NCI-H2196 (cell line): Measurements from ENCODE around the gene DNAI1.

Experiments used
- DNase-seq: peaks from one replicate; lab custom pipeline; 2025; ENCODE audit not compliant: unreplicated experiment; lab: John Stamatoyannopoulos, UW

The DNAI1 gene

DNA sequence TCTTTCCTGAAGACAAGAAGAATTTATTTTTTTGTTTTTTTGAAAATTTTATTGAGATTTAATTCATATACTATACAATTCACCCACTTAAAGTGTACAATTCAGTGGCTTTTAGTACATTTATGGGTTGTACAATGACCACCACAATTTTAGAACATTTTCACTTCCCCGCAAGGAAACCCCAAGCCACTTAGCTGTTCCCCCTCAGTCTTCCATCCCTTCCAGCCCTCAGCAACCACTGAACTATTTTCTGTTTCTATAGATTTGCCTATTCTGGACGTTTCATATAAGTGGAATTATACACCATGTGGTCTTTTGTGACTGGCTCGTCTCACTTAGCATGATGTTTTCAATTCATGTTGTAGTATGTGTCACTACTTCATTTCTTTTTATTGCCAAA is 28.0 kb downstream of the DNAI1 start:
- DNase-seq: no peak

DNA sequence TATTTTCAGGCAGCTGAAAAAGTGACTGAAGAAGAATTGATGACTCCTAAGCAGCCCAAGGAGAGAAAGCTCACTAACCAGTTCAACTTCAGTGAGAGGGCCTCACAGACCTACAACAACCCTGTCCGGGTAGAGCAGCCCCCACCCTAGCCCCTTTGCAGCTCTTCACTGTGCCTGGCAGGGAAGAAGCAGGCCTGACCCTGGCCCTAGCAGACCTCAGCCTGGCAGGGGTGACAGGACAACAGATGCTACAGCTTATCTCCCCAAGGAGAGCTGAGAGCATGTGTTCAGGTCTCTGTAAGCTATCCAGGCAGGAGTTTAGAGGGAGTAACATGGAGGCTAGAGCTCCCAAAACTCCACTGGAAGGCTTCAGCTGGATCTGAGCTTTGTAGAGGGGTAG is 31.8 kb downstream of the DNAI1 start:
- DNase-seq: no peak

DNA sequence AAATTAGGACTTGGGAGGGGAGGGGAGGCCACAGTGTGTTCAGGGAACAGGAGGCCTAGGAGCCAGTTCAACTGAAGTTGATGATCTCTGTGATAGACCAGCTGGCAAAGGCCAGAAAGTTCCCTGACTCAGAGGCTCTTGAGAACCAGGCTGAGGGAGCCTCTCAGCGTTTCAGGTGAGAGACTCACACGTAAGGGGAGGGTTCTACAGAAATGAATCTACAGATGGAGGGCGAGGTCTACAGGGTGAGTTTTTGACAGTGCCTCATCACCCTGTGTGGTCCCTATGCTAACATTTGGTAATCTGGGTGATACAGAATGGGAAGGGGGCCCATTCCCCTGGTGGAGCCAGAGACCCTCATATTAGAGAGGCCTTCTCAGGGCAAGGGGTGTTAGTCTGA is 32.2 kb downstream of the DNAI1 start:
- no peak for DNase-seq

DNA sequence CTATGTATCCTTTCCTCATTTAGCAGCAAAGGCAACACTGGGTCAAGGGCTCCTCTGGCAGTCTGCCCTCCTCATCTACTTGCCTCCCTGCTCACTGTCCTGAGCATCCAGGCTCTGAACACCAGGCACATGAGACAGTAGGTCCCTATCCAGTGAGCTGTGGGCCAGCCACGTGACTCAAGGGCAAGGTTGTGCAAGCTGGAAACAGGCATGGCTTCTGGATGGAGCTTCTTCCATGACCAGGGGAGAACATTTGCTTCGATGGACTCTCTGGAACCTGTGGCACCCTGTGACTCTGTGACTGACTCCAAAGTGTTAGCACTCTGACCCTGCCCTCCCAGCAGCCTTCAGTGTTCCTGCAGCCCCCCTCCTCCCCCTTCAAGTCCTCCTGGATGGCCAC is 33.0 kb downstream of the DNAI1 start:
- DNase-seq: no peak

DNA sequence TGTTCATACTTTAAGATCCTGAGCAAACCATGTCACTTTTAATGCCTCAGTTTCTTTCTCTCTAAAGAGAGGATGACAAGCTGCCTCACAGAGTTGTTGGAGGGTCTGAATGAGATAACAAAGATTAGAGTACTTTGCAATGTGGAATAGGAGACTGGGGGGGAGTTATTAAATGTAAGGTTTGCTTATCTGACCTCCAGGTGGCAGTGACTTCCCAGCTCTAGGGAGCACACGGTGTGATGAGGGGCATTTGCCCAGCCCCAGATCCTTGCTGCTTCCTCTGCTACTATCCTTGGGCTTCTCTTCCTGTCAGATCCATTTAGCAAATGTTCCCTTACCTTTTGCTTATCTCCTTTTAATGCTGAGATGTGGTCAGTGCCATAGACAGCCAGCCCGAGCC is 33.4 kb downstream of the DNAI1 start:
- DNase-seq: no peak

DNA sequence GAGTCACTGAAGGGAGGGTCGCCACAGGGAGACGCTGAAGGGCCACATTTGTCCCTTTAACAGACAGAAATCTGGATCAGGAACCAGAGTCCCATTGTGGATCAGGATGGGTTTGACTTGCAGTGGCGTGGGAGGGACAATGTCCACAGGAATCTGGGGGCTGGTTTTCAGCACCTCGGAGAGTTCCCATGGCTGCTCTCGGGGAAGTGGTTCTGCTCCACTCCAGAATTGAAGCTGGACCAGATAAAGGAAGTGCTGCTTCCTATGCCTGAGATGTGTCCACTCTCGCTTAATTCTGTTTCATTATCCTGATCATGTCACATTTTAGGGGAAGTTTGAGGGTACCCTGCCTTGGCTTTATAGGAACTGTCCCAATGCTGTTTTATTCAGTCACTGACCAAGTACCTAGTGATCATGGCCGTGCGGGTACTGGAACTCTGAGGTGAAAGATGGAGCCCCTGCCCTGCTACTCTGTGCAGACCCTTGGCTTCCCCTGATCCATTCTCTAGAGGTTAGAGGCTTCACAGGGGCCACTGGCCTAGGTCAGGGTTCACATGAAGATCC is 35.4 kb downstream of the DNAI1 start:
- no peak for DNase-seq

DNA sequence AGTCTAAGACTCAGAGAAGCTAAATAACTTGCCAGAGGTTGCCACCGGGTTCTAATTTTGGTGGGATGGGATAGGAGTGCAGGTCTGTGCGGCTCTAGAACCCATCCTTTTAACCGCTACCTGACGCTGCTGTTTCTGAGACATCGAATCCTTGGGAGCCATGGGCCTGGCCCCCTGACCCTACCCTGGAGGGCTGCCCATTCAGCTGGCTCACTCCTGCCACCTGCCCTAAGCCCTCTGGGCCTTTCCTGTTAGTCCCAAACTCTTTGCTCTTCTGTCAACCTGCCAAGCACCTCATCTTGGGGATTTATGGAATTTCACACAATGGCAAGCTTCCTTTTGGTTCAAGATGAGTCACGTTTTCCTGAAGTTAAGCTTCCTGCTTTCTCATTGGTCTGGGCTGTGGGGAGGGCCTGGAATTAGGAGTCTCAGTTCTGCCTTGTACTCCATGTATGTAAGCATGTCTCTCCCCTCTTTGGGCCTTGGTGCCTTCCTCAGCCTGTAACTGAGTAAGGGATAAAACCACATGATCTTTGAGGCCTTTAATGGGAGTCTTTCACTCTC is 37.6 kb downstream of the DNAI1 start:
- no peak for DNase-seq

DNA sequence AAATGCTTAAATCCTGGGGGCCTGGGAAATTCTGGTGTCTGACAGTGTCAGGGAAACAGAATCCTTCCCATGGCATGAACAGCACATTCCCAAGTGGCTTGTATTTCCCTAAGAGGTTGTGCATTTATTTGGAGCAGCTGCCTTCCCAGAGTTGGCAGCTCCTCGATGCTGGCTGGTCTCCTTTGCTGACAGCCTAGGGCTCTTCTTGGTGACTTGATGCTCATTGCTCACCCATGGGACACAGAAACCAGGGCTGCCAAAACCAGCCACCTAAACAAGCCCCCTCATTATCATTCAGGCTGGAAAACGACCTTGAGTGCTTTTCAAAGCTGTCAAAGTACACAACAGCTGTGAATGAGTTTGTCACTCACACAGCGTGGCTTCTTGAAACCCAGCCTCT is 39.9 kb downstream of the DNAI1 start:
- no peak for DNase-seq

DNA sequence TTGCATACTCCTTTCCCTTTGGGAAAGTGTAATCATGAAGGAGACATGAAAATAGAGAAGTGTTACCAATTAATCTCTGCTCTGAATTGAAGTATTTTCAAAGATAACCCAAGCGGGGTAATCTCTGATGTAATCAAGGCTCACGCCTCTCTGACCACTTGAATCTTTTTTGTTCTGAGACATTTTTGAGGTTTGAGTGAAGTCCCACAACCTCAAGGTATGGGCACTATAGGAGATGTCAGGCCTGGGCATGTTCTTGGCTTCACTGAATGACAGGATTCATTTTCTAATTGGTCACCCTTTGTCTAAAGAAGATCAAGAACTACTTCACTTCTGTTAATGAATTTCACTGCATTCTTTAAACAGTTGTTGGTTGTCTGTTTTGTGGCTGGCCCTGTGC is 40.5 kb downstream of the DNAI1 start:
- DNase-seq: no peak

DNA sequence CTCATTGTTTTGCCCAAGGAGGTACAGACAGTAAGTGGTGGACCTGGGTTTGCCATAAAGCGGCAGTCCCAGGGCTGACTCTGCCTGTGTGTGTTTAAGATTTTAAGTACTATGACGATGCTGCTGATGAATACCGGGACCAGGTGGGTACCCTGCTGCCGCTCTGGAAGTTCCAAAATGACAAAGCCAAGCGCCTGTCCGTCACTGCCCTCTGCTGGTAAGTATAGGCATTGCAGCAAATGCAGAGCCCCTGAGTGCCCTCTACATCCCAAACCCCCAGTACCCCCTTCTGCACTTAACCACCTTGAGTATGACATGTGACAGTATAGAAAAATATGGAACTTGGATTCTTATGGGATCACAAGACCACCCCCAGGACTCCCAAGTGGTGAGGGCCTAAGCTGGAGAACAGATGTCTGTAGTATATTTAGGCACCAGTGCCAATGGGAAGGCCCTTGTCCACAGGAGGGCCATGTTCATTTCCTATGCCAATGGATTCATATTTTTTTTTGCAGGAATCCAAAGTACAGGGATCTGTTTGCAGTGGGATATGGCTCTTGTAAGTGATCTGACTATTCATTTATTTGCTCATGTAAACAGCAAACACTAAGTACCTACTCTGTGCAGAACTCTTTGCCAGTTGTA is 42.1 kb downstream of the DNAI1 start:
- DNase-seq: peak; percentile 61

DNA sequence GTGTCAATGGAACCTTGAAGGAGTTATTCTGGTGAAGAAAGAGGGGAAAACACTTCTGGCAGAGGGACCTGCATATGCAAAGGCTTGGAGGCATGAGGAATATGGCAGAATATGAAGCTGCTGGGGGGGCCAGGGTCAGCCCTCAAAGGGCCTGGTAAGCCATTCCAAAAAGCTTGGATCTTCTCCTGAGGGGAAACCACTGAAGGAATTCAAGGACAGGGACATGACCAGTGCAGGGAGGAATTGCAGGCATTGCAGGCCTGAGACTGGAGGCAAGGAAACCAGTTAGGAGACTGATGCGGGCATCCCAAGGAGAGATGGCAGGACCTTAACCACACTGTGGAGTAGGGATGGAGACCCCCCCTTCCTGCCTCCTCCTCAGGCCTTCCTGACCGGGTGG is 42.8 kb downstream of the DNAI1 start:
- no peak for DNase-seq

DNA sequence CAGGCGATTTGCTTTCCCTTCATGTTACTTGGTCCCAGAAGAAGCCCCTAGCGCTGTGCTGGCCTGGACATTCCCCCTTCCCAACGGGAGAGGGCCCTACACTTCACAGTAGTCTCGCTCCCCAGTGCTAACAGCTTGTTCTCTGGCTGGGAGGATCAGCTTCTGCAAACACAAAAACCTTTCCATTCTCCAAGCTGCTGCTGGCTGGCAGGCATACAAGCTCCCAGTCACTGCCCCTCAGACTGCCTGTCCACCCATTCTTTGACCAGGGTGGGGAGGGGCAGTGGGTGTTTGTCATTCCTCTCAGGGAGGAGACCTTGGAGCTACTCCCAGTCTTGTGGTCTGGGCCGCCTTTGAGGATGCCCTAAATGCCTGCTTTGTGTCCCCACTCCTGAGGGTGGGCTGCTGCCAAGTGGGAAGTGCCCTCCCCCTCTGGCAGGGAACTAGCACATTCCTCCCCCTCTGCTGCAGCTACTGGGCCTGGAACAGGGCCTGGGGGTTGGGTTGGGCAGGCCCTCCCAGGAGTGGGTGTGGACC is 43.4 kb downstream of the DNAI1 start:
- DNase-seq: peak; percentile 76

DNA sequence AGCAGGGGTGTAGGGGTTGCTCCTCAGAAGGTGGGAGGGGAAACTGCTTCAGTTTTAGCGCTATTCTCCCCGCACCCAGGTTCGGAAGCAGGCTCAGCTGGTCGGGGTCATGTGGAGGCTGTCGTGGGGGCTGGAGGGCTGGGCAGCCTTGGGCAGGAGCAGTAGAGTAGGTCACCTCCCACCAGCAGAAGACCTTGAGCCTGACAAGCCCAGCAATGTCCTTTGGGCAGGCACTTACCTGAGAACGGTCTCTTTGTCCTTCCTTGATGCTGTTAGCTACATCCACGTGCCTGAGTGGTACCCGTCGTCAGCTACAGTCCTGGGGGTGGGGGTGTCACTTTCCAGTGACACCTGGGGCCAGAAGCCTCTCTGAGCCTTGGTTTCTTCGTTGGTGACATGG is 43.9 kb downstream of the DNAI1 start:
- no peak for DNase-seq

DNA sequence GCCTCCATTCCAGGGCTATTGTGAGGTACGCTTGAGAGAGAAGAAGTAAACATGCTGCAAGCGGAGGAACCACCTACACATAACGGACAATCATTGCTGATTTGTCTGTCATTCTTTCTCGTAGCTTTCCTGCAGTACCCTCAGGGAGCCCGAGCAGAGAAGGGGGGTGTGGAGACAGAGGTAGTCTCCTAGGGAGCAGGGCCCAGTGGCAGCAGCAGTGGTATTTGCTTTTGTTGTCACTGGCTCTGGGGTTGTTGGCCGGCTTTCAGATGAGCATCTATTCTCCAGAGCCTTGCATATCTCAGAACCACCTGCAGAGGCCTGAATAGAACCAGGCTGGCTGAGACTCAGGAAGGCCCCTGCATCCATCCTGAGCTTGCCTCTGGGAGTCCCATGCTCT is 44.3 kb downstream of the DNAI1 start:
- DNase-seq: peak; percentile 52

DNA sequence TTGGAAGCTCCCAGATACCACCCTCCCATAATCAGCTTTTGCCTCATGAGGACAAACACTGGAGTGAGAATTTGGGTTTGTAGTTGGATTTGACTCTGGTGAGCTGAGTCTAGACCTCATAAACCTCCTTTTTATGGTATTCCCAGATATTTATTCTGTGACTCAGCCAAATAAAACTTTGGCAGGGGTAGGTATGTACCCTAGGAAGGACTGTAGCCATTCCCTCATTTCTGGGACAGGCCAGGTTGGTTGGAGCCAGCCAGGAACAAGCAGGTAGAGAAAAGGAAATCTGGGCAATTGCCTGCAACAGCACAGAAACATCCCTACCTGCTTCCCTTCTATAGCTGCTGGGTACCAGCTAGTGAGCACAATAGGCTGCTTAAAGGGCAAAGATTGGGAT is 44.8 kb downstream of the DNAI1 start:
- no peak for DNase-seq

DNA sequence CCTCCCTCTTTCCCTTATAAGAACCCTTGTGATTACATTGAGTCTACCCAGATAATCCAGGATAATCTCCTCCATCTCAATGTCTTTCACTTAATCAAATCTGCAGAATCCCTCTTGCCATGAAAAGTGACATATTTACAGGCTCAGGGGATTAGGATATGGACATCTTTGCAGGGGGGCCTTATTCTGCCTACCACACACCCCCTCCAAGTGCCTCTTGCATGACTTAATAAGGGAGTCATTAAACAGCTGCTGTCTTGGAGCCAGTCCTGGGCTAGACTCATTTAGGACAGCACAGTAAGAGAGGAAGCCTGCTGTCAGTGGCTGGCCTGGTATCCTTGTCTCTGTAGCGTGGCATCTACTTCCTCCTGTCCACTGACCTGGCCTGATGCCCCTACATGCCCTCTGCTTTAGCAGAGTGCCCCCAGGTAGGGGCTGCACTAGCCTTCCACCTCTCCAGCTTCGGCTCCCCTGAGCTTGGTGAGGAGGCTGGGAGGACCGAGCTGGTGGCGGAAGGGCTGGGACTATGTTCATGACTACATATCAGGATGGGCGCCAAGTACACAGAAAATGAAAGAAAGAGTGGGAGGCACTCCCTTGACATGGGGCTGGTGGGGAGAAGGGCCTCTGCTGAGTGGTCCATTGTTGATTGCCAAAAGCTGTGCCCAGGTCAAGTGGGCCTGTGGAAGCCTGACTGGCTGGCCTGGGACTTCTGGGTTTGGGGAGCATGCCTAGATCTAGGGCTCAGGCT is 46.9 kb downstream of the DNAI1 start:
- DNase-seq: no peak

DNA sequence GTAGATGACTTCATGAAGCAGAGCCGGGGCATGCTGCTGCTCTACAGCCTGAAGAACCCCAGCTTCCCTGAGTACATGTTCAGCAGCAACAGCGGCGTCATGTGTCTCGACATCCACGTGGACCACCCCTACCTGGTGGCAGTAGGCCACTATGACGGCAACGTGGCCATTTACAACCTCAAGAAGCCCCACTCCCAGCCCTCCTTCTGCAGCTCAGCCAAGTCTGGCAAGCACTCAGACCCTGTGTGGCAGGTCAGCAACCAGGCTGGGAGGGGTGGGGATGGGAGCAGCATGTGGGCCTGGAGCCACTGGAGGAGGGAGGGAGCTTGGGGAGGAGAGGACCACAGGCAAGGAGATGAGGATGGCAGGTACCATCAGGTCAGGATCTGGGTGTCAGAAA is 48.0 kb downstream of the DNAI1 start:
- DNase-seq: no peak

DNA sequence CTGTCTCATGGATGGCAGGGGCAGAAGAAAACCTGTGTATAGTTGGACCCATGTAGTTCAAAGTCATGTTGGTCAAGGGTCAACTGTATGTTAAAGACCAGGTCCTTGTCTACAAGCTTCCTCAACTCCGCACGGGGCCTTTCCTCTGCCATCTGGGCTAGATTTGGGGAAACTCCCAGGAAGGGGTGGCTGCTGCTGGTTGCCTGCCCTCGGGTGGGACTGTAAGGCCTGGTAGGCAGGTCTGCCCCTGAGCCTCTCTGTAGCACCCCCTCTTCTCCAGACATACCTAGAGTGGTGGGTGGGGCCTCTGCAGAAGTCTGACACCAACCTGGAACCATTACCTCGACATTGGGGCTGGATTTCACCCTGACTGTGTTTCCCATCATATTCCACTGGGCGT is 49.0 kb downstream of the DNAI1 start:
- no peak for DNase-seq

DNA sequence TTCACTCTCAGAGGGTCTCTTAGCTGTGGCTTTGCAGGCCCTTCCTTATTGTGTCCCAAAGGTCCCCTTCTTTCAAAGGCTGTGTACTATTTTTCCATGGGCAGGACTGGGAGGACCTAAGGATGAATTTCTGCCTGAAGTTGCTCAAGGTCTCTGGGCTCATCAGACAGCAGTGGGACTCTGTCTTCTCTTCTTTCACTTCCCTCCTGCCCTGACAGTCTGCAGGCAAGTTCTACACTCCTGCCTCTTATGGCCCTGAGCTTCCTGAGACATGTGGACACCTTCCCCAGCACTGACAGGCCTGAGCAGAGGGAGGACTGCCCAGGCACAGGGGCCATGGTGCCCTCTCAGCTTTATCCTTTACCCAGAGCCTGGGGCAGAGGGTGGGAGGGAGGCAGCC is 49.4 kb downstream of the DNAI1 start:
- DNase-seq: no peak

DNA sequence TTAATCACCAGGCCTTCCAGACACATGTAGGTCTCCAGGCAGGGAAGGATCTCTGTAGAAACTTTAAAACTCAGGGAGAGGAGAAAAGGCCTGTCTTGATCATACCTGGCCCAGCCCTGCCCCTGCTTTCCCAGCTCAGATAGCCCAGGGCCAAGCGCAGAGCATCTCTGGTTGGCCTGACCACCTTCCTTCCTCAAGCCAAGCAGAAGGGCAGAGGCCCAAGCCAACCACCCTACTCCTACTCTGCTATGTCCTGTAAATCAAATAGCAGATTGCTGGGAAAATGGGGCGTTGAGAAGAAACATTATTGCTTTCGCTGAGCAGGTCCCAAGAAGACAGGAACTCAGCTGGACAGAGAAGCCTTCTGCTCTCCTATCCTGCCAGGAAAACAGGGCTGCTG is 49.9 kb downstream of the DNAI1 start:
- DNase-seq: no peak

DNA sequence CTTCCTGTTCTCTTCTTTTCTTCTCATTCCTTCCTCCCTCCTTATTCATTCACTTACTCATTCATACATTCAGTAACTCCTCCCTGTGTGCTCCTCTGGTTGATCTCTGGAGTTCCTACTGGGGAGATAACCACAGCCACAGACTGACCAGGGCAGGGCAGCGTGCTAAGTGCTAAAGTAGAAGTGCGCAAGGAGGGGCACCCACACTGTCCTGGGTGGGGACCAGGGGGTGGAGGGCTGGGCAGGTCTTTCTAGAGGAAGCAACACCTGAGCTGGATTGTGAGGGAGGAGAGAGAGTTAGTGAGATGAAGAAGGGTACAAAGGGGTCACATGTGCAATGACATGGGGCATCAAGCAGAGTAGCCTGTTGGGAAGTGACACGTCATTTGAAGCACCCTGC is 50.3 kb downstream of the DNAI1 start:
- no peak for DNase-seq
